ENCODE measurements around the gene ENO1. TPM values are rescaled to one million over a fixed set of nuclear protein-coding genes. Genes with fewer than 3 reads are reported as not detected.

Gene ENO1
- total RNA-seq, 1 experiment from 2014 or later, result 2,334 TPM

- DNase-seq (ENCODE audit: low read depth, low spot score) (no peak), ATAC-seq (no peak)
- Histone ChIP-seq H3K9me3 (ENCODE audit: control insufficient read depth in 1 of 2, insufficient read depth in 1 of 2, low read depth in 1 of 2, low read length in 2 of 2) (no peaks in the 10 kb centered on the region), H3K9ac (ENCODE audit: low read length) (no peak overlapping the region), H3K27ac (ENCODE audit: low read depth, low read length) (no peak overlapping the region), H3K4me2 (ENCODE audit: low read length) (no peak overlapping the region), H3K9me2 (ENCODE audit: insufficient read depth) (no peaks in the 10 kb centered on the region), H4K20me1 (ENCODE audit: insufficient read depth) (no peaks in the 10 kb centered on the region), H3K4me1 (ENCODE audit: control insufficient read depth in 1 of 2, insufficient read depth in 2 of 2, low read length in 2 of 2) (peaks cover 5 to 26% of the 10 kb centered on the region in 2 experiments; a peak in 3 of 4 replicates), H2AFZ (ENCODE audit: low read depth, low read length, poor library complexity, severe bottlenecking) (no peak overlapping the region), H3K4me3 (replicated peaks in 1 of 2; ENCODE audit: low read depth in 1 of 2, low read length in 2 of 2) (no peak overlapping the region), H3K27me3 (ENCODE audit: insufficient read depth, low read length) (no peaks in the 10 kb centered on the region), H3K79me2 (ENCODE audit: insufficient read depth, low read length) (peaks cover 73% of the 10 kb centered on the region), H3K36me3 (ENCODE audit: control insufficient read depth in 1 of 2, insufficient read depth in 2 of 2, low read length in 2 of 2) (no peaks in the 10 kb centered on the region)
- BruUV-seq (replicated peaks), result no TSS peak
- TF ChIP-seq SRF (IDR thresholded peaks at IDR 0.05; ENCODE audit: low read depth) (no peak), CEBPB (IDR thresholded peaks at IDR 0.05; ENCODE audit: low read depth) (no peak), ATF3 (IDR thresholded peaks at IDR 0.05) (no peak), ELF1 (IDR thresholded peaks at IDR 0.05; ENCODE audit: borderline replicate concordance, low read depth) (no peak), EZH2 (IDR thresholded peaks at IDR 0.05) (no peak), YY1 (IDR thresholded peaks at IDR 0.05; ENCODE audit: extremely low read depth, insufficient replicate concordance, low read depth, low read length) (no peak), CBX3 (IDR thresholded peaks at IDR 0.05; ENCODE audit: low read depth) (no peak), POLR2AphosphoS5 (IDR thresholded peaks at IDR 0.05; ENCODE audit: low read depth, low read length) (no peak), CTCF (IDR thresholded peaks at IDR 0.05 in 2 of 3, conservative IDR thresholded peaks at IDR 0.05 in 1 of 3; ENCODE audit: borderline replicate concordance in 1 of 3, insufficient read depth in 1 of 3, low read depth in 2 of 3, low read length in 2 of 3) (no peak), ZBTB33 (IDR thresholded peaks at IDR 0.05; ENCODE audit: extremely low read depth, insufficient replicate concordance, low read length) (no peak), SP1 (IDR thresholded peaks at IDR 0.05; ENCODE audit: low read depth) (no peak), RAD21 (IDR thresholded peaks at IDR 0.05; ENCODE audit: low read depth) (no peak), JUND (IDR thresholded peaks at IDR 0.05) (no peak), REST (IDR thresholded peaks at IDR 0.05; ENCODE audit: low read depth) (no peak), TCF7L2 (IDR thresholded peaks at IDR 0.05; ENCODE audit: borderline replicate concordance, extremely low read depth, insufficient read depth, insufficient read length) (no peak), SIN3A (IDR thresholded peaks at IDR 0.05; ENCODE audit: low read depth) (no peak)
- intact Hi-C loops (cut with micrococcal nuclease), result no loop called here
- ChIA-PET RAD21 (ENCODE audit: low non-redundant PET in 1 of 2, low total read pairs in 2 of 2, uncharacterized antibody in 2 of 2, unreplicated experiment in 2 of 2) (no interaction called here), CTCF (no interaction called here), POLR2A (no interaction called here)
Measured at GRCh38 chr1:8813016-8813763, 65.3 kb downstream of the ENO1 start.

Data from HCT116 (cell line).